Tibial artery (tissue), 4 donors: ENCODE results near the gene LRRC7.

Experiments used
- DNase-seq, 2 donors: peaks; one replicate each; pipeline ENCODE4 v3.0.0-alpha.2; 2019
- H3K27ac ChIP-seq, 2 donors: fragments of 200-600 bp; sonication (generic) in 1 of 2; 1 replicate in 1 of 2; 2 replicates in 1 of 2; pipeline ENCODE4 v1.5.1; 2018 to 2019; ENCODE audit warnings: mild to moderate bottlenecking in 1 of 2
- H3K27me3 ChIP-seq, 2 donors: fragments of 200-600 bp; sonication (generic) in 1 of 2; one replicate each; pipeline versions ENCODE4 v1.5.1 to v1.6.0; 2016 to 2019
- H3K36me3 ChIP-seq, 3 donors: fragments of 200-600 bp; sonication (generic) in 2 of 3; one replicate each; pipeline ENCODE4 v1.5.1; 2016 to 2019; ENCODE audit warnings: mild to moderate bottlenecking in 2 of 3
- H3K4me1 ChIP-seq, 4 donors: fragments of 200-600 bp; sonication (generic) in 2 of 4; 1 replicate in 3 of 4; 2 replicates in 1 of 4; pipeline ENCODE4 v1.5.1; 2016 to 2019
- H3K4me3 ChIP-seq, 2 donors: fragments of 200-600 bp; sonication (generic) in 1 of 2; 1 replicate in 1 of 2; 2 replicates in 1 of 2; pipeline ENCODE4 v1.5.1; 2018 to 2019; ENCODE audit warnings: mild to moderate bottlenecking in 2 of 2
- H3K9me3 ChIP-seq, 3 donors: fragments of 200-600 bp; sonication (generic) in 1 of 3; one replicate each; pipeline ENCODE4 v1.5.1; 2016 to 2019
- CTCF ChIP-seq, 2 experiments: fragments of 200-600 bp in 1 of 2; fragments of 450-650 bp in 1 of 2; IDR thresholded peaks; one replicate each; pipeline ENCODE4 v1.5.1; 2017 to 2019; ENCODE audit warnings: antibody characterized with exemption in 2 of 2, mild to moderate bottlenecking in 1 of 2, moderate library complexity in 1 of 2
- intact Hi-C: fragments of 100-400 bp; cut with DNase I; formaldehyde crosslinking; loops from one replicate; pipeline ENCODE4 v1.15.0; 2023; ENCODE audit warnings: low total_unique reads

Gene LRRC7

DNA sequence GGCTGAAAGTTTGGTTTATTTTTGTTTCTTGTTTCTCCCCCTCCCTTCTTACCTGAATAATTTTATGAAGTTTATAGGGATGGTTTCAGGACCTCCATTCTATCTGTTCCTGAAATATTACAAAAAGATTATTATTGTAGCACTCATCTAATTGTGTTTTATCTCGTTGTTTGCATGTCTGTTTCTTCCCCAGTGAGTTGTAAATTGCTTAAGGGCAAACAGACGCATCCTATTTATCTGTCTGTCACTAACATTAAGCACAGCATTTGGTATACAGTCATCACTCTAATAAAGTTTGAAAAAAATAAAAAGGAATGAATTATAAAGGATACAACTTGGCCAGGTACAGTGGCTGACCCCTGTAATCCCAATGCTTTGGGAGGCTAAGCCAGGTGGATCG is 123.5 kb downstream of the LRRC7 start:
- TF ChIP-seq CTCF (IDR thresholded peaks at IDR 0.05), result no peak
- H3K4me1 ChIP-seq, result no peaks in the 10 kb centered on the region
- H3K4me3 ChIP-seq, result no peak overlapping the region
- H3K36me3 ChIP-seq, result no peaks in the 10 kb centered on the region
- no peak for DNase-seq
- no peaks in the 10 kb centered on the region for H3K27me3 ChIP-seq
- H3K27ac ChIP-seq, result no peak overlapping the region
- H3K9me3 ChIP-seq, result peaks cover 0 to 7% (median 5%) of the 10 kb centered on the region in 3 donors
- intact Hi-C loops, result no loop called here

DNA sequence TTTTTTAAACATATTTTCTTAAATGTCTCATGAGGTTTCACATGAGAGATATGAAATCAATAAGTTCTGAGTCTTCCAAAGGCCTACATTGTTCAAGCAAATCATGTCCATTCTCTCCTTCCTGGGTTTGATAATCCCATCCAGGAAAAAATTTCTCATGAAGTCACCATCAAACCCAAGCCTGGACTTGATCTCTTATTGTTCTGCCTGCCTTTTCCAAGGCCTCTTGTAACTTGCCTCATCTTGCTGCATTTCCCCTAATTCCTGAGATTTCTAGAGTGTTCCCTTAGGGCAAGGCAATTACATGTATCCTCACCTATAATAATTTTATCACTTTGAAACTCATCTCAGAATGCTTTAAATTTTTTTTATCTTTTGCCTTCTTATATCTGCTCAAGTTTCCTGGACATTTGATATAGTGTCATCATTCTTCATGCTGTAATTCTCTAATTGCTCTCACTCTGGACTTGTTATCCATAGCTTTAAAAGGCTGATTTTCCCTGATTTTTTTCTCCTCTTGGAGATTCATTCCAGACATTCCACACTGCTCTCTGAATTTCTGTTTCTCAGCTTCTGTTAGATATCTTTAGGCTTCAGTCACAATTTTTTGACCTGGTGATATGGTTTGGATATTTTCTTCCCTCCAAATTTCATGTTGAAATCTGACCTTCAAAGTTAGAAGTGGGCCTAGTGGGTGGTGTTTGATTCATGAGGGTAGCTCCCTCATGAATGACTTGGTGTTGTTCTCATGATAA is 126.4 kb downstream of the LRRC7 start:
- Histone ChIP-seq H3K4me3 (no peak overlapping the region), H3K27ac (no peak overlapping the region), H3K4me1 (no peaks in the 10 kb centered on the region), H3K27me3 (no peaks in the 10 kb centered on the region), H3K36me3 (no peaks in the 10 kb centered on the region), H3K9me3 (peaks cover 0 to 7% (median 5%) of the 10 kb centered on the region in 3 donors)
- DNase-seq, result no peak
- TF ChIP-seq CTCF (IDR thresholded peaks at IDR 0.05), result no peak
- intact Hi-C loops, result no loop called here

DNA sequence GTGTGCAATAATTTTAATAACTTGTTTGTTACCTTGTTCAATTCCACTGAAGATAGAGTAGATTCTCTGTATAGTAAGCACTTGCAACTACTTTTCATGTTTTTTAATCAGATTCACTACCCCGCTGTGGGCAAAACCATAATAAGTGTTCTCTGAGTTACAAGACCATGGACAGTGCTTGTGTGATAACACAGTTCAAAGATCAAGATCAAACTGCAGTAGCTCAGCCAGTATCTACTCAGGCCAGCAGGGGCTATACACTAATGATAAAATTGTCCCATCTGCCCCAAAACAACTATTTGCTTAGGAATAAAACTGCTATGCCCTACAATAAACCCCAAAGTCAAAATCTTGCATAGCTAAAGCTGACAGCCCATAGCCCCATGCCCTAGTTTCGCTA is 129.6 kb downstream of the LRRC7 start:
- peaks cover 0 to 7% (median 5%) of the 10 kb centered on the region in 3 donors for H3K9me3 ChIP-seq
- H3K4me1 ChIP-seq, result no peaks in the 10 kb centered on the region
- no peak overlapping the region for H3K4me3 ChIP-seq
- no peak overlapping the region for H3K27ac ChIP-seq
- H3K27me3 ChIP-seq, result no peaks in the 10 kb centered on the region
- intact Hi-C loops, result no loop called here
- DNase-seq, result no peak
- no peak for TF ChIP-seq CTCF (IDR thresholded peaks at IDR 0.05)
- H3K36me3 ChIP-seq, result no peaks in the 10 kb centered on the region

DNA sequence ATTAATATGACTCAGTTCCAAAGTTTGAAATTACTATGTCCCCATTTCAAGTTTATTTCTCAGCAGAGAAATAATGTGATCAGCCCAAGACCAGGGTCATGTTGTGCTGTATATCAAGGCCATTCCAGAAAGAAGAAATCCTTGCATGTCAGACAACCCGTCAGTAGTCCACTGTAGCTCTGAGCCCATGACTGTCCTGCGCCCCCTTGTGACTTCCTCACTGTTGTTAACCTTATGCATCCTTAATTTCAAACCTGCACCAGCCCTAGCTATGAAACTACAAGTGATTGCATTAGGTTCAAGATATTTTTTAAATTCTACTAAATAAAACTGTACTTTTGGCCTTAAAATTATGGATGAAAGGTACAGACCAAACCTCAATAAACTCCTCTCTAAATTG is 133.0 kb downstream of the LRRC7 start:
- intact Hi-C loops, result no loop called here
- Histone ChIP-seq H3K27me3 (no peaks in the 10 kb centered on the region), H3K9me3 (peaks cover 0 to under 1% (median 0%) of the 10 kb centered on the region in 3 donors), H3K27ac (no peak overlapping the region), H3K4me1 (no peaks in the 10 kb centered on the region), H3K4me3 (no peak overlapping the region), H3K36me3 (no peaks in the 10 kb centered on the region)
- TF ChIP-seq CTCF (IDR thresholded peaks at IDR 0.05), result no peak
- no peak for DNase-seq

DNA sequence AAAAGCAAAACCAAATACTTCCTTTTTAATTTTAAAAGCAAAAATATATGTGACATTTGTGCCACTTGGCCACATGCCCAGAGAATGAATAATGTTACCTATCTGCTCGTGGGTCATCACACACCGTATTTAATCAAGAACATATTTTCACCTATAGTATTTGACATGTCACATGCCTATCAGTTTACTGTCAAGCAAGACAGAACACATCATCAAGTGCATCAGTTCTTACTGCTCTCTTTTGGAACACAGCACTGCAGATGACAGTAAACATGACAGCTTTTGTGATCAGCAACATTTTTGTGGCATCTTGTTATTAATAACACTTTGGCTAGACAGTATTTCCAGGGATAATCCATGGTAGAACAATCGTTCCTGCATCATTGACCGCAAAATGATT is 134.4 kb downstream of the LRRC7 start:
- intact Hi-C loops, result no loop called here
- Histone ChIP-seq H3K9me3 (no peaks in the 10 kb centered on the region), H3K27me3 (no peaks in the 10 kb centered on the region), H3K36me3 (no peaks in the 10 kb centered on the region), H3K4me1 (no peaks in the 10 kb centered on the region), H3K4me3 (no peak overlapping the region), H3K27ac (no peak overlapping the region)
- TF ChIP-seq CTCF (IDR thresholded peaks at IDR 0.05), result no peak
- DNase-seq, result no peak
